Erythroblast (primary cell): ENCODE results near the gene GPR137C.

Experiments used
- GATA1 ChIP-seq: IDR thresholded peaks from 2 replicates; pipeline ENCODE4 v1.6.1; 2011; ENCODE audit warnings: low read depth, mild to moderate bottlenecking, control low read depth, low read length, moderate library complexity
- POLR2A ChIP-seq: IDR thresholded peaks from 2 replicates; pipeline ENCODE4 v1.6.1; 2011; ENCODE audit warnings: mild to moderate bottlenecking, low read length

DNA sequence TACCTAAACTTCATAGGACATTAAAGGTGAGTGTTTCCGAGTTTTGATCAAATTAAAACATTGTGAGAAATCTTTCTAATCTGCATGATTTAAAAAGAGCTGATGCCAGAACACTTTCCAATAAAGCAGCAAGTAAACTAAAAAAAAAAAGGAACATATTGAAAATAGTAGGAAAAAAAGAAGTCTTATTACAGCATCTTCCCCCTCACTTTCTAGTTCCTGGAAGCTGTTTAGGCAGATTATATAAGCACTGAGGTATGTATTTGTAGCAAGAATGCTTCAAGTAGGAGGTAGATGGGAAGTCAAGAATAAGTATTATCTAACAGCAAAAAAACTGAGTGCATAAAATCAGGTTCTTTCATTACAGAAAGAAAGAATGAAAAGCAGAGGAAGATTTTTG lies 96.9 kb downstream of the GPR137C start:
- no peak for TF ChIP-seq POLR2A
- no peak for TF ChIP-seq GATA1
